ENCODE measurements around the gene DCBLD2.
A peak's percentile ranks its signal among the peaks of the same experiment; 100 is the strongest.

DCBLD2 gene

DNA sequence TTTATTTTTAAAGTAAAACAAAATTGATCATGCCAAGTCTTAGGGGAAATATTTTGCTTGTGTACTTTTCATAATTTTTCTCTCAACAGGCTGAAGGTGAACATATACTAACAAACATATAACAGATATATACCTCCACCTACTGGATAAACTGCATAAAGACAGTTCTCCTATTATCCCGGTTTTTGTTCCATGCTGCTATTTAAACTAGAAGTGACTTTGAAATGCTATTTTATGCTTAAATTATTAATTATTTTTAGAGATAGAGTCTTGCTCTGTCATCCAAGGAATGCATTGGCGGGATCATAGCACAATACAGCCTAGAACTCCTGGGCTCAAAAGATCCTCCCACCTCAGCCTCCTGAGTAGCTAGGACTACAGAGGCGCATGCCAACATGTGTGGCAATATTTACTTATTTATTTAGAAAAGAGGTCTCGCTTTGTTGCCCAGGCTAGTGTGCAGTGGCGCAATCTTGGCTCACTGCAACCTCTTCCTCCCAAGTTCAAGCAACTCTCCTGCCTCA is 88.6 kb downstream of the DCBLD2 start:
- Histone ChIP-seq H3K9me3 (ENCODE audit: control insufficient read depth, low read length) (no peaks in the 10 kb centered on the region), H3K4me3 (ENCODE audit: low read depth, low read length) (no peak overlapping the region), H3K4me1 (no peaks in the 10 kb centered on the region), H3K79me2 (no peaks in the 10 kb centered on the region), H3K27ac (no peak overlapping the region), H3K36me3 (ENCODE audit: control insufficient read depth, insufficient read depth, low read length) (no peaks in the 10 kb centered on the region), H3K27me3 (ENCODE audit: control insufficient read depth, insufficient read depth, low read length) (no peaks in the 10 kb centered on the region), H3K9ac (no peak overlapping the region), H2AFZ (no peak overlapping the region), H3K4me2 (ENCODE audit: low read length) (no peak overlapping the region)
- TF ChIP-seq, protein P1, sequence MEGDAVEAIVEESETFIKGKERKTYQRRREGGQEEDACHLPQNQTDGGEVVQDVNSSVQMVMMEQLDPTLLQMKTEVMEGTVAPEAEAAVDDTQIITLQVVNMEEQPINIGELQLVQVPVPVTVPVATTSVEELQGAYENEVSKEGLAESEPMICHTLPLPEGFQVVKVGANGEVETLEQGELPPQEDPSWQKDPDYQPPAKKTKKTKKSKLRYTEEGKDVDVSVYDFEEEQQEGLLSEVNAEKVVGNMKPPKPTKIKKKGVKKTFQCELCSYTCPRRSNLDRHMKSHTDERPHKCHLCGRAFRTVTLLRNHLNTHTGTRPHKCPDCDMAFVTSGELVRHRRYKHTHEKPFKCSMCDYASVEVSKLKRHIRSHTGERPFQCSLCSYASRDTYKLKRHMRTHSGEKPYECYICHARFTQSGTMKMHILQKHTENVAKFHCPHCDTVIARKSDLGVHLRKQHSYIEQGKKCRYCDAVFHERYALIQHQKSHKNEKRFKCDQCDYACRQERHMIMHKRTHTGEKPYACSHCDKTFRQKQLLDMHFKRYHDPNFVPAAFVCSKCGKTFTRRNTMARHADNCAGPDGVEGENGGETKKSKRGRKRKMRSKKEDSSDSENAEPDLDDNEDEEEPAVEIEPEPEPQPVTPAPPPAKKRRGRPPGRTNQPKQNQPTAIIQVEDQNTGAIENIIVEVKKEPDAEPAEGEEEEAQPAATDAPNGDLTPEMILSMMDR (IDR thresholded peaks at IDR 0.05) = peak; percentile 52

DNA sequence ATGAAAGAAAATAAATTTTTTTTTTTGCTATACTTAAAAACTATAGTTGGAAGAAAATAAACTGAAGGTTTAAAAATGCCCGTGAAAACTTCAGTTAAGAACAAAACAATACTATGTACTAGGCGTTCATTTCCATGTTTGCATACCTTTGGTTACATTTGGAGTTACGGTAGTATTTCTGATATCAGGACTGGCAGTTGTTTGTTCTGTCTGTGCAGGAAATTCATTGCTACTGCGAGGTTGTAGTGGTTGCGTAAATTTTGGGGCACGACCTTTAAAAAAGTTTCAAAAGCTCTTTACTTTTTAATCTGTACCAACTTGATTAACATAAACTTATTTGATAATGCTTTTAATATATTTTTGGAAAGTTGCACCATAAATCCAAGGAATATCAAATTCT is 90.4 kb downstream of the DCBLD2 start:
- no peak overlapping the region for H3K4me2 ChIP-seq (ENCODE audit: low read length)
- no peak overlapping the region for H3K4me3 ChIP-seq (ENCODE audit: low read depth, low read length)
- no peaks in the 10 kb centered on the region for H3K9me3 ChIP-seq (ENCODE audit: control insufficient read depth, low read length)
- no peak overlapping the region for H2AFZ ChIP-seq
- H3K9ac ChIP-seq = no peak overlapping the region
- no peaks in the 10 kb centered on the region for H3K36me3 ChIP-seq (ENCODE audit: control insufficient read depth, insufficient read depth, low read length)
- no peaks in the 10 kb centered on the region for H3K79me2 ChIP-seq
- H3K27me3 ChIP-seq (ENCODE audit: control insufficient read depth, insufficient read depth, low read length) = no peaks in the 10 kb centered on the region
- H3K27ac ChIP-seq = no peak overlapping the region
- TF ChIP-seq, protein P1 (IDR thresholded peaks at IDR 0.05) = no peak
- H3K4me1 ChIP-seq = no peaks in the 10 kb centered on the region

DNA sequence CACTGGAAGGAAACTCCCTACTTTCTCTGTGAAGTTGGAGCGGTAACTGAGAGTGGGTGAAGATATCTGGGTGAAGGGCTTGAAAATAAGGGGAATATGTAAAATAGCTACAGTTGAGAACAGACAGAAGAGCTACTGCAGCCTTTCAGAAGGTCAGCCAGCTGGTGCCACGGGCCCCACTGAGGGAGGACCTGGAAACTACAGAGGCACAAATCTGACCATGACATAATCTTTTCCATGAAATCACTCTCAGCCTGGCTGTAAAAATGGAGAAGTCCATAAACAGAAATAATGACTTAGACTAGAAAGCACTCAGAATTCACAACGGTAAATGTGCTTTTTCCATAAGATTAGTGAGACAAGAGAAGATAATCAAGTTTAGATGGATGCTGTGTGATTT is 91.9 kb downstream of the DCBLD2 start:
- TF ChIP-seq, protein P1 (IDR thresholded peaks at IDR 0.05) = no peak
- no peak overlapping the region for H3K9ac ChIP-seq
- H3K4me3 ChIP-seq (ENCODE audit: low read depth, low read length) = no peak overlapping the region
- H3K4me2 ChIP-seq (ENCODE audit: low read length) = no peak overlapping the region
- H3K36me3 ChIP-seq (ENCODE audit: control insufficient read depth, insufficient read depth, low read length) = no peaks in the 10 kb centered on the region
- no peaks in the 10 kb centered on the region for H3K27me3 ChIP-seq (ENCODE audit: control insufficient read depth, insufficient read depth, low read length)
- H3K4me1 ChIP-seq = no peaks in the 10 kb centered on the region
- H2AFZ ChIP-seq = no peak overlapping the region
- H3K9me3 ChIP-seq (ENCODE audit: control insufficient read depth, low read length) = no peaks in the 10 kb centered on the region
- no peaks in the 10 kb centered on the region for H3K79me2 ChIP-seq
- H3K27ac ChIP-seq = no peak overlapping the region

DNA sequence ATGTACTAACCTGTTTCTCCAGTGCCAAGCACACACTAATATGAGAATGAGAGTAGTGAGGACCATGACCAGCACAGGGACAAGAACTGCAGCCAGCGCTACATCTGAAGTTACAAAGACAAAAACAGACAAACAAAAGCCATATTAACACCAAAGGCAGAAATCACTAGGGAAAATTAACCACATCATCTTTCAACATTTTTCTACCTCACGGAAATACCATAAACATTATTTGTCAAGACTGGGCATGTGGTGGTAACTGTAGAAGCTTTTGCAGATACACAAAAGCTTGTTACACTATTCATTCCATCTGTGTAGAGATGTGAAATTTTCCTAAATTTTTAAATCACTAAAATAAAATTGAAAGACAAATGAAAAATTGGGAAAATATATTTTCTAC is 93.4 kb downstream of the DCBLD2 start:
- H3K79me2 ChIP-seq = no peaks in the 10 kb centered on the region
- H3K4me2 ChIP-seq (ENCODE audit: low read length) = no peak overlapping the region
- no peak overlapping the region for H2AFZ ChIP-seq
- no peaks in the 10 kb centered on the region for H3K27me3 ChIP-seq (ENCODE audit: control insufficient read depth, insufficient read depth, low read length)
- no peaks in the 10 kb centered on the region for H3K9me3 ChIP-seq (ENCODE audit: control insufficient read depth, low read length)
- no peak overlapping the region for H3K9ac ChIP-seq
- H3K4me1 ChIP-seq = no peaks in the 10 kb centered on the region
- H3K27ac ChIP-seq = no peak overlapping the region
- H3K36me3 ChIP-seq (ENCODE audit: control insufficient read depth, insufficient read depth, low read length) = no peaks in the 10 kb centered on the region
- TF ChIP-seq, protein P1 (IDR thresholded peaks at IDR 0.05) = no peak
- H3K4me3 ChIP-seq (ENCODE audit: low read depth, low read length) = no peak overlapping the region

DNA sequence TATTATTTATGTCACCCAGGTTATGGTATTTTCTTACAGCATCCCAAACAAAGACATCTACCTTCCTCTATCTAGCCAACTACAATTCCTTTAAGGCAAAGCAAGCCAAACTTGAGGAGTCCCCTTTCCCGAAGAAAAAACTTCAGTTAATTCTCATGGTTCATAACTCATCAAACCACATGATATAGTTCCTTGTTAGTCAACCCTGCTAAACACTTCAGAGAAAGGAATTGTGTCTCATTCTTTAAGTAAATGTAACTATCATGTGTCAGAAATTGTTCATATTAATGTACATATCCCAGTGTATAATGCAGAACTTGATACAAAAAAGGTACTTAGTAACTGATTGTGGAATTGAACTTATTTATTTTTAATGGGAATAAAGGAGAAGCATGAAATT is 93.9 kb downstream of the DCBLD2 start:
- Histone ChIP-seq H3K27me3 (ENCODE audit: control insufficient read depth, insufficient read depth, low read length) (no peaks in the 10 kb centered on the region), H3K9ac (no peak overlapping the region), H3K4me1 (no peaks in the 10 kb centered on the region), H2AFZ (no peak overlapping the region), H3K27ac (no peak overlapping the region), H3K9me3 (ENCODE audit: control insufficient read depth, low read length) (no peaks in the 10 kb centered on the region), H3K4me2 (ENCODE audit: low read length) (no peak overlapping the region), H3K79me2 (no peaks in the 10 kb centered on the region), H3K36me3 (ENCODE audit: control insufficient read depth, insufficient read depth, low read length) (no peaks in the 10 kb centered on the region), H3K4me3 (ENCODE audit: low read depth, low read length) (no peak overlapping the region)
- TF ChIP-seq, protein P1 (IDR thresholded peaks at IDR 0.05) = no peak
